ENCODE data around the gene ADSS2. TPM values are rescaled to one million over a fixed set of nuclear protein-coding genes. Genes with fewer than 3 reads are reported as not detected.

The ADSS2 gene
- total RNA-seq, 1 experiment from 2014 or later: 76.7 TPM

GRCh38 chr1:244466724-244467123 lies 15.0 kb upstream of the ADSS2 start:
- no peak overlapping the region for H3K4me3 ChIP-seq
- intact Hi-C loops (cut with micrococcal nuclease; ENCODE audit: unreplicated experiment): no loop called here
- no peak for TF ChIP-seq CTCF (conservative IDR thresholded peaks at IDR 0.05)
- TF ChIP-seq EZH2 (IDR thresholded peaks at IDR 0.05; ENCODE audit: low read depth): no peak

GRCh38 chr1:244461245-244462071 lies 9.7 kb upstream of the ADSS2 start, which contains the start of gene CATSPERE:
Gene CATSPERE (plus strand): TSS chr1:244461273. CDS start chr1:244461430, 157 bp downstream.
- Histone ChIP-seq H3K4me2 (peak within 1 kb of the TSS; percentile 78), H3K4me1 (replicated peaks; ENCODE audit: insufficient read depth) (peaks cover 11% of the 10 kb centered on the region), H3K79me2 (ENCODE audit: low read depth) (no peaks in the 10 kb centered on the region), H4K20me1 (ENCODE audit: insufficient read depth) (no peaks in the 10 kb centered on the region), H3K9me3 (ENCODE audit: insufficient read depth, low read depth) (peaks cover 3% of the 10 kb centered on the region; the same call in 1 of the 2 replicates), H3K27me3 (ENCODE audit: insufficient read depth, low read depth) (no peaks in the 10 kb centered on the region), H3K36me3 (ENCODE audit: low read depth) (no peaks in the 10 kb centered on the region), H3K4me3 (peak within 1 kb of the TSS; percentile 55), H2AFZ (peak within 1 kb of the TSS; percentile 96), H3K9me2 (ENCODE audit: insufficient read depth) (no peaks in the 10 kb centered on the region), H3F3A (ENCODE audit: insufficient read depth, low read depth) (peaks cover 16% of the 10 kb centered on the region), H3K27ac (peak within 1 kb of the TSS; percentile 9; the same call in 1 of the 2 replicates)
- intact Hi-C loops (cut with micrococcal nuclease; ENCODE audit: unreplicated experiment): loop anchor here (2.0 kb wide), 1 partner anchor 139 kb away; no protein-coding TSS in a partner anchor
- TSS peak; percentile 63 for BruUV-seq (replicated peaks)
- DNase-seq: peak; percentile 76 to 93
- CTCF ChIA-PET: no interaction called here
- TF ChIP-seq EZH2 (IDR thresholded peaks at IDR 0.05; ENCODE audit: low read depth) (no peak), CTCF (conservative IDR thresholded peaks at IDR 0.05) (no peak)
- POLR2A ChIA-PET (ENCODE audit: unreplicated experiment): interaction anchor here (1.7 kb wide), 1 partner anchor 34 kb away, joined by 8 read pairs; no protein-coding TSS in a partner anchor

More at GRCh38 chr1:244466724-244467123, 15.0 kb upstream of the ADSS2 start:
- no peaks in the 10 kb centered on the region for H3K36me3 ChIP-seq (ENCODE audit: low read depth)
- H3K27ac ChIP-seq: no peak overlapping the region
- no TSS peak for BruUV-seq (replicated peaks)
- no peaks in the 10 kb centered on the region for H3K79me2 ChIP-seq (ENCODE audit: low read depth)
- no peaks in the 10 kb centered on the region for H3K4me1 ChIP-seq (replicated peaks; ENCODE audit: insufficient read depth)
- no peak for DNase-seq
- H3K9me3 ChIP-seq (ENCODE audit: insufficient read depth, low read depth): no peaks in the 10 kb centered on the region
- H2AFZ ChIP-seq: no peak overlapping the region
- H4K20me1 ChIP-seq (ENCODE audit: insufficient read depth): no peaks in the 10 kb centered on the region
- H3K4me2 ChIP-seq: no peak overlapping the region
- POLR2A ChIA-PET (ENCODE audit: unreplicated experiment): no interaction called here
- H3K27me3 ChIP-seq (ENCODE audit: insufficient read depth, low read depth): no peaks in the 10 kb centered on the region
- H3K9me2 ChIP-seq (ENCODE audit: insufficient read depth): no peaks in the 10 kb centered on the region
- peaks cover 7% of the 10 kb centered on the region for H3F3A ChIP-seq (ENCODE audit: insufficient read depth, low read depth)
- CTCF ChIA-PET: no interaction called here

- no TSS peak for BruUV-seq (replicated peaks)
- Histone ChIP-seq H4K20me1 (ENCODE audit: insufficient read depth) (no peaks in the 10 kb centered on the region), H3K79me2 (ENCODE audit: low read depth) (no peaks in the 10 kb centered on the region), H3K9me3 (ENCODE audit: insufficient read depth, low read depth) (peaks cover 3% of the 10 kb centered on the region; the same call in 1 of the 2 replicates), H3K36me3 (ENCODE audit: low read depth) (no peaks in the 10 kb centered on the region), H3F3A (ENCODE audit: insufficient read depth, low read depth) (peaks cover 16% of the 10 kb centered on the region), H3K4me1 (replicated peaks; ENCODE audit: insufficient read depth) (peaks cover 11% of the 10 kb centered on the region), H3K9me2 (ENCODE audit: insufficient read depth) (no peaks in the 10 kb centered on the region), H3K27ac (no peak overlapping the region), H3K4me2 (peak overlapping the region; percentile 78), H2AFZ (no peak overlapping the region), H3K4me3 (no peak overlapping the region), H3K27me3 (ENCODE audit: insufficient read depth, low read depth) (no peaks in the 10 kb centered on the region)
- POLR2A ChIA-PET (ENCODE audit: unreplicated experiment): interaction anchor here (1.7 kb wide), 1 partner anchor 36 kb away, joined by 8 read pairs; no protein-coding TSS in a partner anchor
- DNase-seq: peak in 1 of 2 experiments; percentile 16
- intact Hi-C loops (cut with micrococcal nuclease; ENCODE audit: unreplicated experiment): loop anchor here (2.0 kb wide), 1 partner anchor 141 kb away; no protein-coding TSS in a partner anchor
- TF ChIP-seq EZH2 (IDR thresholded peaks at IDR 0.05; ENCODE audit: low read depth) (no peak), CTCF (conservative IDR thresholded peaks at IDR 0.05) (no peak)
- CTCF ChIA-PET: no interaction called here
Observed at GRCh38 chr1:244460197-244460596, 8.5 kb upstream of the ADSS2 start.

Measured in PC-9 (cell line).